DOHH2 (cell line): Measurements from ENCODE around the gene FFAR3.

ENCODE experiments used
- EZH2phosphoT487 ChIP-seq: fragments of 200-600 bp; sonication (generic); IDR thresholded peaks from 2 replicates; pipeline ENCODE4 v1.6.1; 2017; ENCODE audit warnings: borderline replicate concordance, mild to moderate bottlenecking, antibody characterized with exemption, low read length, moderate library complexity, mixed read lengths
- TF ChIP-seq, protein P1 (sequence below): fragments of 200-600 bp; sonication (generic); IDR thresholded peaks from one replicate; pipeline ENCODE4 v1.5.1; 2014; ENCODE audit warnings: antibody characterized with exemption, mild to moderate bottlenecking, low read depth, low read length; ENCODE audit not compliant: poor library complexity, severe bottlenecking

GRCh38 chr19:35397064-35397463, 38.8 kb downstream of the FFAR3 start:
- TF ChIP-seq, protein P1, sequence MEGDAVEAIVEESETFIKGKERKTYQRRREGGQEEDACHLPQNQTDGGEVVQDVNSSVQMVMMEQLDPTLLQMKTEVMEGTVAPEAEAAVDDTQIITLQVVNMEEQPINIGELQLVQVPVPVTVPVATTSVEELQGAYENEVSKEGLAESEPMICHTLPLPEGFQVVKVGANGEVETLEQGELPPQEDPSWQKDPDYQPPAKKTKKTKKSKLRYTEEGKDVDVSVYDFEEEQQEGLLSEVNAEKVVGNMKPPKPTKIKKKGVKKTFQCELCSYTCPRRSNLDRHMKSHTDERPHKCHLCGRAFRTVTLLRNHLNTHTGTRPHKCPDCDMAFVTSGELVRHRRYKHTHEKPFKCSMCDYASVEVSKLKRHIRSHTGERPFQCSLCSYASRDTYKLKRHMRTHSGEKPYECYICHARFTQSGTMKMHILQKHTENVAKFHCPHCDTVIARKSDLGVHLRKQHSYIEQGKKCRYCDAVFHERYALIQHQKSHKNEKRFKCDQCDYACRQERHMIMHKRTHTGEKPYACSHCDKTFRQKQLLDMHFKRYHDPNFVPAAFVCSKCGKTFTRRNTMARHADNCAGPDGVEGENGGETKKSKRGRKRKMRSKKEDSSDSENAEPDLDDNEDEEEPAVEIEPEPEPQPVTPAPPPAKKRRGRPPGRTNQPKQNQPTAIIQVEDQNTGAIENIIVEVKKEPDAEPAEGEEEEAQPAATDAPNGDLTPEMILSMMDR: no peak
- TF ChIP-seq EZH2phosphoT487: no peak
